Epithelial cell of esophagus (primary cell): ENCODE data around the gene SLC16A1.
A peak's percentile ranks its signal among the peaks of the same experiment; 100 is the strongest.

Experiments
- DNase-seq: peaks from one replicate; pipeline ENCODE4 v3.0.0; 2010; ENCODE audit warnings: low read depth
- H3K4me3 ChIP-seq: 2 replicates; pipeline ENCODE4 v1.5.1; 2011; ENCODE audit warnings: mild to moderate bottlenecking, low read length, control low read depth
- CTCF ChIP-seq: IDR thresholded peaks from 2 replicates; pipeline ENCODE4 v1.5.1; 2011; ENCODE audit warnings: low read depth, mild to moderate bottlenecking, low read length, control low read depth, inconsistent platforms; ENCODE audit not compliant: insufficient read depth; ENCODE audit errors: missing control alignments

The SLC16A1 gene

GRCh38 chr1:112927462-112927990 is 28.5 kb downstream of the SLC16A1 start:
- TF ChIP-seq CTCF, result no peak
- DNase-seq, result no peak
- no peak overlapping the region for H3K4me3 ChIP-seq

- no peak for TF ChIP-seq CTCF
- no peak for DNase-seq
- no peak overlapping the region for H3K4me3 ChIP-seq
These were observed 29.1 kb downstream of the SLC16A1 start for GRCh38 chr1:112926858-112927257.

- peak; percentile 11 for TF ChIP-seq CTCF
- H3K4me3 ChIP-seq, result no peak overlapping the region
- DNase-seq, result no peak
These were observed 31.0 kb downstream of the SLC16A1 start for GRCh38 chr1:112925015-112925414.

GRCh38 chr1:112923959-112924349 is 32.0 kb downstream of the SLC16A1 start:
- TF ChIP-seq CTCF, result no peak
- no peak for DNase-seq
- no peak overlapping the region for H3K4me3 ChIP-seq

- no peak for TF ChIP-seq CTCF
- H3K4me3 ChIP-seq, result no peak overlapping the region
- no peak for DNase-seq
These were observed 32.6 kb downstream of the SLC16A1 start for GRCh38 chr1:112923234-112923958.

- no peak for DNase-seq
- no peak for TF ChIP-seq CTCF
- no peak overlapping the region for H3K4me3 ChIP-seq
These were observed 44.3 kb downstream of the SLC16A1 start for GRCh38 chr1:112911506-112912220.
